ENCODE measurements around the gene ZNF672. TPM values are rescaled to one million over a fixed set of nuclear protein-coding genes. Genes with fewer than 3 reads are reported as not detected.

The ZNF672 gene
- total RNA-seq, 2 donors from 2014 or later, result 27.8 to 57.4 TPM

DNA sequence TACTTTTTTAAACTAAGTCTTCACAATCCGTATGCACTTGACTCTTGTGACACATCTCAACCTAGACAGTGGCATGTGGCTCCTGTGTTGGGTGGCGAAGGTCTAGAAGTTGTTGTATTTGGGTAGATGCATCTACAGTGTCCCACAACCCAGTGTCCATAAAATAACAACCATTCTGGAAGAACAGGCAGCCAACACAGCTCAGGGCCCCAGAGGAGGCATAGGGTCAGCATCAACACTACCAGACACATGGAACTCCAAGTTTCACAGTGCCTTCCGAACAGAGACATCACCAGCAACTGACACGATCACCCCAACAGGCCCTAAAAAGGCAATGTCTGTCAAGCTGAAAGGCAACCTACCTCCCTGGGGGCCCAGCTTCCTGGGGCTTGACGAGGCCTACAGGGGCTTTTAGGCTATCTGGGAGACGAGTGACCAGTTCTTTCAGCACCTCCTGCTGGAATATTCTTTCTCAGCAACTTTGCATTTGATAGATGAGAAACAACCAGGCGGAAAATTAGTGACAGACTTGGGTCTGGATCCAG is 17.9 kb upstream of the ZNF672 start:
- H3K9me3 ChIP-seq, result no peaks in the 10 kb centered on the region

DNA sequence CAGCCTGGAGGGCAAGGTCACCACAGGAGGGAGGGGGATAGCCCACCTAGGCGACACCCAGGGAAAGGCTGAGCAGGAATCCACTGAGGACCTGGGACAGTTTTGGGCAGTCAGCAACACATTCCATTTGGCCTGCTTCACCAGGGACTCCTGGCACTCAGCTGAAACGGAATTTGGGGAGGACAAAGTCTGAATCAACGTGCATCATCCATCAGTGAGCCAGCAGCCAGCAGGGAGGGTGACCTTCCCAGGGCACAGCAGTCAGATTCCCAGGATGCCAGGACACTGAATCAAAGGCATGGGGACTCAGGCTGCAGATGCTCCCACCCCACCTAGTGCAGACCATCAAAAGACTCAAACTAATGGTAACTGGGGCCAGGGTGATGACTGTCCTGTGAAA is 16.9 kb upstream of the ZNF672 start:
- intact Hi-C loops (cut with DNase I), result no loop called here
- no peak for DNase-seq
- Histone ChIP-seq H3K27me3 (no peaks in the 10 kb centered on the region), H3K36me3 (no peaks in the 10 kb centered on the region), H3K9ac (ENCODE audit: low read depth in 2 of 2, low read length in 2 of 2) (no peak overlapping the region), H3K4me3 (no peak overlapping the region), H3K4me1 (peaks cover 15% of the 10 kb centered on the region), H3K9me3 (no peaks in the 10 kb centered on the region), H3K27ac (no peak overlapping the region)
- TF ChIP-seq, protein P1, sequence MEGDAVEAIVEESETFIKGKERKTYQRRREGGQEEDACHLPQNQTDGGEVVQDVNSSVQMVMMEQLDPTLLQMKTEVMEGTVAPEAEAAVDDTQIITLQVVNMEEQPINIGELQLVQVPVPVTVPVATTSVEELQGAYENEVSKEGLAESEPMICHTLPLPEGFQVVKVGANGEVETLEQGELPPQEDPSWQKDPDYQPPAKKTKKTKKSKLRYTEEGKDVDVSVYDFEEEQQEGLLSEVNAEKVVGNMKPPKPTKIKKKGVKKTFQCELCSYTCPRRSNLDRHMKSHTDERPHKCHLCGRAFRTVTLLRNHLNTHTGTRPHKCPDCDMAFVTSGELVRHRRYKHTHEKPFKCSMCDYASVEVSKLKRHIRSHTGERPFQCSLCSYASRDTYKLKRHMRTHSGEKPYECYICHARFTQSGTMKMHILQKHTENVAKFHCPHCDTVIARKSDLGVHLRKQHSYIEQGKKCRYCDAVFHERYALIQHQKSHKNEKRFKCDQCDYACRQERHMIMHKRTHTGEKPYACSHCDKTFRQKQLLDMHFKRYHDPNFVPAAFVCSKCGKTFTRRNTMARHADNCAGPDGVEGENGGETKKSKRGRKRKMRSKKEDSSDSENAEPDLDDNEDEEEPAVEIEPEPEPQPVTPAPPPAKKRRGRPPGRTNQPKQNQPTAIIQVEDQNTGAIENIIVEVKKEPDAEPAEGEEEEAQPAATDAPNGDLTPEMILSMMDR (IDR thresholded peaks at IDR 0.05), result no peak

More for the DNA sequence above, 17.9 kb upstream of the ZNF672 start:
- H3K9ac ChIP-seq (ENCODE audit: low read depth in 2 of 2, low read length in 2 of 2), result no peak overlapping the region
- peak; percentile 12 for DNase-seq
- H3K4me1 ChIP-seq, result peaks cover 15% of the 10 kb centered on the region
- H3K27me3 ChIP-seq, result no peaks in the 10 kb centered on the region
- no peaks in the 10 kb centered on the region for H3K36me3 ChIP-seq
- no peak overlapping the region for H3K27ac ChIP-seq
- intact Hi-C loops (cut with DNase I), result no loop called here
- TF ChIP-seq, protein P1 (IDR thresholded peaks at IDR 0.05), result no peak
- H3K4me3 ChIP-seq, result no peak overlapping the region

DNA sequence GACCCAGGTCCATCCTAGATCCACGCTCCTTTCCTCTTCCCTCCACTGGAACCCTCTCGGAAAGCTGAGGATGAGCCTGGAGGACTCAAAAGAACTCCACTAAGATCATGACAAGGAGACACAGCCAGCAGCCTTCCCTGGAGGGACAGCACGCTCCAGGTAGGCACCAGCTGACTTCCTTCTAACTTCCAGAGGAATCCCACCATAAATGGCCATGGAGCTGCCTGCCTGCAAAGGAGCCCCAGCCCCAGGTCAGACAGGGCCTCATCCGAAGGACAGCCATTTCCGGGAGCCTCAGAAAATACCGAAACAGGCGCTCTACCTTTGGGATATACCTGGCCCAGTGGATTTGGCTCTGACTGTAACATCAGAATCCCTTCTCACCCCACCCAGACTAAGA is 16.4 kb upstream of the ZNF672 start:
- peak; percentile 9 for DNase-seq
- peaks cover 15% of the 10 kb centered on the region for H3K4me1 ChIP-seq

DNA sequence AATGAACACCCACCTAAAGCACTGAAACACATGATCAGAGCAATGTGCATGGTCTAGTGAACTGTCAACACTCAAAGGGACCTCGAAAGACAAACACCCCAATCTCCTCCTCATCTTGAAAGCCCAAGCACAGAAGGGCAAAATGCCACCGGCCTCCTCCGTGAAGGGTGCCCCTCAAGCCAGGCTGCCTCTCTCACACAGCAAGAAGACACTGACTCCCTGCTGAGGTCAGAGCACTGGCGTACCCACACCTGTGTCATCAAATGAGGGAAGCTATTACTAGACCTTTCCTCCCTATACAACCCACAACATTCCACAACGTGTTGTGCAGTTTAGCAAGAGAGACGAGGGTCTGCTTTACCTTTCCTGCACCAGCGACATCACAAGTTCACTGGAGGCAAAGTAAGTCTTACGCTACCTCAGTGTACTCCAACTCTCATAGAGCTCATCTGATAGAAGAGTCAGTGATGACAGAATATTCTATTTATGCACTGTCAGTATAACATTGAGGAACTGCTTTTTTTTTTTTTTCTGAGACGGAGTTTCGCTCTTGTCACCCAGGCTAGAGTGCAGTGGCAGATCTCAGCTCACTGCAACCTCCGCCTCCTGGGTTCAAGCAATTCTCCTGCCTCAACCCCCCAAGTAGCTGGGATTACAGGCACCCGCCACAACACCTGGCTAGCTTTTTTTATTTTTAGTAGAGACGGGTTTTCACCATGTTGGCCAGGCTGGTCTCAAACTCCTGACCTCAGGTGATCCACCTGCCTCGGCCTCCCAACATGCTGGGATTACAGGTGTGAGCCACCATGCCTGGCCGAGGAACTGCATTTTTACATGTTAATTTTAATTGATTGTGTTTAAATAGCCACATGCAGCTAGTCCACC is 15.6 kb upstream of the ZNF672 start:
- peak; percentile 10 for DNase-seq
- Histone ChIP-seq H3K9me3 (no peaks in the 10 kb centered on the region), H3K27ac (no peak overlapping the region), H3K27me3 (no peaks in the 10 kb centered on the region), H3K9ac (ENCODE audit: low read depth in 2 of 2, low read length in 2 of 2) (no peak overlapping the region), H3K4me1 (peaks cover 21% of the 10 kb centered on the region), H3K36me3 (no peaks in the 10 kb centered on the region), H3K4me3 (no peak overlapping the region)
- intact Hi-C loops (cut with DNase I), result no loop called here
- TF ChIP-seq, protein P1 (IDR thresholded peaks at IDR 0.05), result no peak

More for the DNA sequence above, 16.4 kb upstream of the ZNF672 start:
- TF ChIP-seq, protein P1 (IDR thresholded peaks at IDR 0.05), result no peak
- Histone ChIP-seq H3K9me3 (no peaks in the 10 kb centered on the region), H3K27me3 (no peaks in the 10 kb centered on the region), H3K36me3 (no peaks in the 10 kb centered on the region), H3K4me3 (no peak overlapping the region), H3K27ac (no peak overlapping the region), H3K9ac (ENCODE audit: low read depth in 2 of 2, low read length in 2 of 2) (no peak overlapping the region)
- intact Hi-C loops (cut with DNase I), result no loop called here

DNA sequence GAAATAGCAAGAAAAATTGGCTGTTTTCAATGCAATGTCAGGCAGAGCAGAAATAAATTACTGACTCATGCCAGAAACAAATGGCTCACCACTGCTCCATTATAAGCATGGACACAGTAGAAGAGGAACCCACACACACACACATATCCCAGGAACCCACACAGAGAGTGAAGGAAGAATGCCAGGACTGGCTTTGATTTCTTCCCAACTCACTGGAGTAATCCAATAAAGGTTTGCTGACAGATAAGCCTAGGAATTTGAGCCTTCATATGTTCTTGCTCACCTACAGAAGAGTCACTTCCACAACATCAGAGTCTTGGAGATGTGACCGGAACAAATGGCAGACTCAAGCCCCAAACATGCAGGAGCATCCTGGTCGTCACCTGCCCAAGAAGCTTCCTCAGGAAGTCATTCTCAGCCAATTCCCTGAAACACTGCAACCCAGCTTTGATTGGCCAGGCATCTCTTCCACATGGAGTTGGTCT is 14.5 kb upstream of the ZNF672 start:
- intact Hi-C loops (cut with DNase I), result no loop called here
- TF ChIP-seq, protein P1 (IDR thresholded peaks at IDR 0.05), result no peak
- Histone ChIP-seq H3K4me1 (peaks cover 22% of the 10 kb centered on the region), H3K4me3 (no peak overlapping the region), H3K27me3 (no peaks in the 10 kb centered on the region), H3K9ac (ENCODE audit: low read depth in 2 of 2, low read length in 2 of 2) (peak overlapping the region in 1 of 2 donors; percentile 24), H3K9me3 (no peaks in the 10 kb centered on the region), H3K27ac (no peak overlapping the region), H3K36me3 (no peaks in the 10 kb centered on the region)
- DNase-seq, result no peak

Data from colonic mucosa (tissue), 4 donors.